ENCODE results near the gene ATP5PD. TPM values are rescaled to one million over a fixed set of nuclear protein-coding genes. Genes with fewer than 3 reads are reported as not detected.

Gene ATP5PD
- total and polyA plus RNA-seq, 2 of the 13 experiments (the other 11 are each of a cell fraction or from before 2014, with no cell fraction given), result 158 to 428 TPM

Small RNA genes within 50 kb of the gene (small RNA-seq; reads per million reads assigned to genes)
- gene AC111186.1 (ENCODE audit: insufficient read depth in 2 of 3, insufficient read length in 3 of 3, low read depth in 2 of 3, low replicate concordance in 1 of 3) (0 reads per million in 3 experiments), gene RF00019 (ENCODE audit: insufficient read depth in 2 of 3, insufficient read length in 3 of 3, low read depth in 2 of 3, low replicate concordance in 1 of 3) (0 reads per million in 3 experiments), gene RN7SL573P (ENCODE audit: insufficient read depth in 2 of 3, insufficient read length in 3 of 3, low read depth in 2 of 3, low replicate concordance in 1 of 3) (0 reads per million in 3 experiments), gene RNU6-362P (ENCODE audit: insufficient read depth in 2 of 3, insufficient read length in 3 of 3, low read depth in 2 of 3, low replicate concordance in 1 of 3) (0 reads per million in 3 experiments)

Other genes starting within 250 kb of the ATP5PD start
- 0.11 TPM in 1 of 2 replicates, not detected in the other for gene GRIN2C, start 187.1 kb downstream of the ATP5PD start, total RNA-seq (2016; rRNA removed; fragmentation: Illumina TruSeq; extraction: Trizol)
- 0.03 and 0.07 TPM in 2 replicates for gene GRIN2C, start 187.1 kb downstream of the ATP5PD start, polyA plus RNA-seq (2011; rRNA removed)
- 99.0 and 116 TPM in 2 replicates for gene FDXR, start 174.0 kb downstream of the ATP5PD start, total RNA-seq (2016; rRNA removed; fragmentation: Illumina TruSeq; extraction: Trizol)
- gene FDXR, start 174.0 kb downstream of the ATP5PD start, polyA plus RNA-seq (2011; rRNA removed), result 23.4 and 27.7 TPM in 2 replicates
- 0.11 TPM in 1 of 2 replicates, not detected in the other for gene FADS6, start 153.3 kb downstream of the ATP5PD start, total RNA-seq (2016; rRNA removed; fragmentation: Illumina TruSeq; extraction: Trizol)
- gene FADS6, start 153.3 kb downstream of the ATP5PD start, polyA plus RNA-seq (2011; rRNA removed), result 0.11 and 0.20 TPM in 2 replicates
- gene USH1G, start 123.7 kb downstream of the ATP5PD start, total RNA-seq (2016; rRNA removed; fragmentation: Illumina TruSeq; extraction: Trizol), result 0.04 TPM in 1 of 2 replicates, not detected in the other
- gene USH1G, start 123.7 kb downstream of the ATP5PD start, polyA plus RNA-seq (2011; rRNA removed), result not detected in 2 replicates
- not detected in 2 replicates for gene OTOP2, start 122.7 kb downstream of the ATP5PD start, total RNA-seq (2016; rRNA removed; fragmentation: Illumina TruSeq; extraction: Trizol)
- not detected in 2 replicates for gene OTOP2, start 122.7 kb downstream of the ATP5PD start, polyA plus RNA-seq (2011; rRNA removed)
- gene OTOP3, start 111.1 kb downstream of the ATP5PD start, total RNA-seq (2016; rRNA removed; fragmentation: Illumina TruSeq; extraction: Trizol), result not detected in 2 replicates
- not detected in 2 replicates for gene OTOP3, start 111.1 kb downstream of the ATP5PD start, polyA plus RNA-seq (2011; rRNA removed)
- gene HID1, start 74.2 kb downstream of the ATP5PD start, total RNA-seq (2016; rRNA removed; fragmentation: Illumina TruSeq; extraction: Trizol), result 1.7 and 2.1 TPM in 2 replicates
- 10.6 and 17.1 TPM in 2 replicates for gene HID1, start 74.2 kb downstream of the ATP5PD start, polyA plus RNA-seq (2011; rRNA removed)
- 1.9 and 2.1 TPM in 2 replicates for gene CDR2L, start 59.3 kb downstream of the ATP5PD start, total RNA-seq (2016; rRNA removed; fragmentation: Illumina TruSeq; extraction: Trizol)
- 1.9 and 2.1 TPM in 2 replicates for gene CDR2L, start 59.3 kb downstream of the ATP5PD start, polyA plus RNA-seq (2011; rRNA removed)
- 68.9 and 101 TPM in 2 replicates for gene MRPL58, start 34.3 kb downstream of the ATP5PD start, total RNA-seq (2016; rRNA removed; fragmentation: Illumina TruSeq; extraction: Trizol)
- gene MRPL58, start 34.3 kb downstream of the ATP5PD start, polyA plus RNA-seq (2011; rRNA removed), result 39.7 and 44.9 TPM in 2 replicates
- gene KCTD2, start 256 bp upstream of the ATP5PD start, total RNA-seq (2016; rRNA removed; fragmentation: Illumina TruSeq; extraction: Trizol), result 27.5 and 28.3 TPM in 2 replicates
- 32.6 and 35.2 TPM in 2 replicates for gene KCTD2, start 256 bp upstream of the ATP5PD start, polyA plus RNA-seq (2011; rRNA removed)
- 0.42 and 0.69 TPM in 2 replicates for gene SLC16A5, start 41.0 kb upstream of the ATP5PD start, total RNA-seq (2016; rRNA removed; fragmentation: Illumina TruSeq; extraction: Trizol)
- gene SLC16A5, start 41.0 kb upstream of the ATP5PD start, polyA plus RNA-seq (2011; rRNA removed), result 5.6 and 10.9 TPM in 2 replicates
- 4.2 and 4.4 TPM in 2 replicates for gene ARMC7, start 63.0 kb upstream of the ATP5PD start, total RNA-seq (2016; rRNA removed; fragmentation: Illumina TruSeq; extraction: Trizol)
- gene ARMC7, start 63.0 kb upstream of the ATP5PD start, polyA plus RNA-seq (2011; rRNA removed), result 3.9 and 5.1 TPM in 2 replicates
- gene NT5C, start 84.8 kb upstream of the ATP5PD start, total RNA-seq (2016; rRNA removed; fragmentation: Illumina TruSeq; extraction: Trizol), result 31.4 and 48.6 TPM in 2 replicates
- gene NT5C, start 84.8 kb upstream of the ATP5PD start, polyA plus RNA-seq (2011; rRNA removed), result 42.8 and 42.9 TPM in 2 replicates
- gene JPT1, start 107.5 kb upstream of the ATP5PD start, total RNA-seq (2016; rRNA removed; fragmentation: Illumina TruSeq; extraction: Trizol), result 237 and 256 TPM in 2 replicates
- gene JPT1, start 107.5 kb upstream of the ATP5PD start, polyA plus RNA-seq (2011; rRNA removed), result 32.1 and 43.3 TPM in 2 replicates
- 553 and 842 TPM in 2 replicates for gene SUMO2, start 136.0 kb upstream of the ATP5PD start, total RNA-seq (2016; rRNA removed; fragmentation: Illumina TruSeq; extraction: Trizol)
- gene SUMO2, start 136.0 kb upstream of the ATP5PD start, polyA plus RNA-seq (2011; rRNA removed), result 252 and 337 TPM in 2 replicates
- gene NUP85, start 158.7 kb upstream of the ATP5PD start, total RNA-seq (2016; rRNA removed; fragmentation: Illumina TruSeq; extraction: Trizol), result 122 and 124 TPM in 2 replicates
- 79.4 and 89.1 TPM in 2 replicates for gene NUP85, start 158.7 kb upstream of the ATP5PD start, polyA plus RNA-seq (2011; rRNA removed)
- 20.9 and 28.4 TPM in 2 replicates for gene GGA3, start 214.6 kb upstream of the ATP5PD start, total RNA-seq (2016; rRNA removed; fragmentation: Illumina TruSeq; extraction: Trizol)
- 43.7 and 50.1 TPM in 2 replicates for gene GGA3, start 214.6 kb upstream of the ATP5PD start, polyA plus RNA-seq (2011; rRNA removed)
- gene MRPS7, start 214.9 kb upstream of the ATP5PD start, total RNA-seq (2016; rRNA removed; fragmentation: Illumina TruSeq; extraction: Trizol), result 162 and 184 TPM in 2 replicates
- gene MRPS7, start 214.9 kb upstream of the ATP5PD start, polyA plus RNA-seq (2011; rRNA removed), result 94.2 and 97.0 TPM in 2 replicates
- 12.4 and 14.0 TPM in 2 replicates for gene MIF4GD, start 224.3 kb upstream of the ATP5PD start, total RNA-seq (2016; rRNA removed; fragmentation: Illumina TruSeq; extraction: Trizol)
- gene MIF4GD, start 224.3 kb upstream of the ATP5PD start, polyA plus RNA-seq (2011; rRNA removed), result 28.0 and 28.5 TPM in 2 replicates
- gene SLC25A19, start 242.5 kb upstream of the ATP5PD start, total RNA-seq (2016; rRNA removed; fragmentation: Illumina TruSeq; extraction: Trizol), result 41.4 and 42.2 TPM in 2 replicates
- 24.4 and 27.7 TPM in 2 replicates for gene SLC25A19, start 242.5 kb upstream of the ATP5PD start, polyA plus RNA-seq (2011; rRNA removed)